ENCODE data around the gene TPMT. TPM values are rescaled to one million over a fixed set of nuclear protein-coding genes. Genes with fewer than 3 reads are reported as not detected.

Gene TPMT
- total RNA-seq, 1 experiment from 2014 or later, result 10.5 TPM

GRCh38 chr6:18096423-18096822 lies 58.5 kb downstream of the TPMT start:
- DNase-seq, result no peak
- H3K27me3 ChIP-seq (ENCODE audit: insufficient read depth, low read depth), result no peaks in the 10 kb centered on the region
- ChIA-PET POLR2A (ENCODE audit: unreplicated experiment) (no interaction called here), CTCF (no interaction called here)
- no peaks in the 10 kb centered on the region for H4K20me1 ChIP-seq (ENCODE audit: insufficient read depth)
- H3K4me1 ChIP-seq (replicated peaks; ENCODE audit: insufficient read depth), result peaks cover 5% of the 10 kb centered on the region; the same call in 1 of the 2 replicates
- BruUV-seq (replicated peaks), result no TSS peak
- H3K4me2 ChIP-seq, result no peak overlapping the region
- H2AFZ ChIP-seq, result no peak overlapping the region
- intact Hi-C loops (cut with micrococcal nuclease; ENCODE audit: unreplicated experiment), result no loop called here
- no peak for TF ChIP-seq EZH2 (IDR thresholded peaks at IDR 0.05; ENCODE audit: low read depth)
- TF ChIP-seq CTCF (conservative IDR thresholded peaks at IDR 0.05), result no peak
- H3F3A ChIP-seq (ENCODE audit: insufficient read depth, low read depth), result no peaks in the 10 kb centered on the region
- H3K36me3 ChIP-seq (ENCODE audit: low read depth), result no peaks in the 10 kb centered on the region
- no peaks in the 10 kb centered on the region for H3K79me2 ChIP-seq (ENCODE audit: low read depth)
- no peak overlapping the region for H3K4me3 ChIP-seq
- H3K9me3 ChIP-seq (ENCODE audit: insufficient read depth, low read depth), result no peaks in the 10 kb centered on the region
- no peaks in the 10 kb centered on the region for H3K9me2 ChIP-seq (ENCODE audit: insufficient read depth)
- H3K27ac ChIP-seq, result no peak overlapping the region

DNA sequence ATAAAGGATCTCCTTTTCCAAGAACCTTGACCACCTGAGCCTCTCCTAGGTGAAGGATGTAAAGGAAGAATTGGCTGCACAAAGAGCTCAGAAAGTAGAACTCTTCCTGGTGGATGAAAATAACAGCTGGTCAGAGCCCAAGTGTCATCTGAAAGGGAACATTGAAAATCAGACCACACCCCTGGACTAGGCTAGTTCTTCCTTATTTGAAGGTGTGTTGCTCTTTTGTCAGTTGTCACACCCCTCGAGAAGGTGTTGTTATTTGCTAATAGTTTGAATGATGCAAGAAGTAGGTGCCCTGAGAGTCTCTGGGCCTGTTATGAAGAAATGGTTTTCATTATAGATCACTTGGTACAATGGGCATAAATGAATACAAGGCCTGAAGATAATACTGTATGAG lies 63.5 kb downstream of the TPMT start:
- no peak overlapping the region for H3K27ac ChIP-seq
- intact Hi-C loops (cut with micrococcal nuclease; ENCODE audit: unreplicated experiment), result no loop called here
- TF ChIP-seq CTCF (conservative IDR thresholded peaks at IDR 0.05) (no peak), EZH2 (IDR thresholded peaks at IDR 0.05; ENCODE audit: low read depth) (no peak)
- ChIA-PET CTCF (interaction anchor here (0.6 kb wide), 1 partner anchor 67 kb away, joined by 3 read pairs; no protein-coding TSS in a partner anchor), POLR2A (ENCODE audit: unreplicated experiment) (interaction anchor here (0.6 kb wide), 1 partner anchor 203 kb away, joined by 5 read pairs; no protein-coding TSS in a partner anchor)
- BruUV-seq (replicated peaks), result no TSS peak
- no peak overlapping the region for H2AFZ ChIP-seq
- H3K4me2 ChIP-seq, result no peak overlapping the region
- H3K27me3 ChIP-seq (ENCODE audit: insufficient read depth, low read depth), result no peaks in the 10 kb centered on the region
- H3K36me3 ChIP-seq (ENCODE audit: low read depth), result no peaks in the 10 kb centered on the region
- H3K4me3 ChIP-seq, result no peak overlapping the region
- no peaks in the 10 kb centered on the region for H3F3A ChIP-seq (ENCODE audit: insufficient read depth, low read depth)
- H3K9me3 ChIP-seq (ENCODE audit: insufficient read depth, low read depth), result peaks cover 4% of the 10 kb centered on the region; the same call in 1 of the 2 replicates
- H3K9me2 ChIP-seq (ENCODE audit: insufficient read depth), result no peaks in the 10 kb centered on the region
- no peak for DNase-seq
- H3K79me2 ChIP-seq (ENCODE audit: low read depth), result no peaks in the 10 kb centered on the region
- H4K20me1 ChIP-seq (ENCODE audit: insufficient read depth), result no peaks in the 10 kb centered on the region
- no peaks in the 10 kb centered on the region for H3K4me1 ChIP-seq (replicated peaks; ENCODE audit: insufficient read depth)

- Histone ChIP-seq H3K4me1 (replicated peaks; ENCODE audit: insufficient read depth) (no peaks in the 10 kb centered on the region), H3K4me3 (no peak overlapping the region), H3K4me2 (no peak overlapping the region), H3K27ac (no peak overlapping the region), H3K79me2 (ENCODE audit: low read depth) (no peaks in the 10 kb centered on the region), H3K36me3 (ENCODE audit: low read depth) (no peaks in the 10 kb centered on the region), H3K9me3 (ENCODE audit: insufficient read depth, low read depth) (peaks cover 4% of the 10 kb centered on the region; the same call in 1 of the 2 replicates), H4K20me1 (ENCODE audit: insufficient read depth) (no peaks in the 10 kb centered on the region), H3K9me2 (ENCODE audit: insufficient read depth) (no peaks in the 10 kb centered on the region), H2AFZ (no peak overlapping the region), H3F3A (ENCODE audit: insufficient read depth, low read depth) (no peaks in the 10 kb centered on the region), H3K27me3 (ENCODE audit: insufficient read depth, low read depth) (no peaks in the 10 kb centered on the region)
- CTCF ChIA-PET, result no interaction called here
- BruUV-seq (replicated peaks), result no TSS peak
- no peak for DNase-seq
- POLR2A ChIA-PET (ENCODE audit: unreplicated experiment), result no interaction called here
- TF ChIP-seq CTCF (conservative IDR thresholded peaks at IDR 0.05), result no peak
- TF ChIP-seq EZH2 (IDR thresholded peaks at IDR 0.05; ENCODE audit: low read depth), result no peak
- intact Hi-C loops (cut with micrococcal nuclease; ENCODE audit: unreplicated experiment), result no loop called here
Observed at GRCh38 chr6:18090349-18090786, 64.5 kb downstream of the TPMT start.

Data from PC-9 (cell line).